Uterus (tissue), 4 donors: Measurements from ENCODE around the gene WASF1. TPM values are rescaled to one million over a fixed set of nuclear protein-coding genes. Genes with fewer than 3 reads are reported as not detected.
"Not testable (repeated sequence)": the region's sequence is repeated elsewhere in the genome, so short reads cannot be mapped to it uniquely, and the experiment has no call there.

ENCODE experiments used
- DNase-seq, 2 donors: peaks; one replicate each; pipeline ENCODE4 v3.0.0-alpha.2; 2019 to 2020
- H3K27ac ChIP-seq, 2 donors: fragments of 200-600 bp; sonication (generic); 1 replicate in 1 of 2; 2 replicates in 1 of 2; pipeline ENCODE4 v1.5.1; 2016 to 2018
- H3K27me3 ChIP-seq, 2 donors: fragments of 200-600 bp; sonication (generic); one replicate each; pipeline ENCODE4 v1.5.1; 2018 to 2019; ENCODE audit warnings: control low read depth in 1 of 2
- H3K36me3 ChIP-seq, 2 donors: fragments of 200-600 bp; sonication (generic); one replicate each; pipeline ENCODE4 v1.5.1; 2019; ENCODE audit warnings: control low read depth in 1 of 2
- H3K4me1 ChIP-seq, 2 donors: fragments of 200-600 bp; sonication (generic); one replicate each; pipeline ENCODE4 v1.5.1; 2018 to 2019; ENCODE audit warnings: control low read depth in 1 of 2
- H3K4me3 ChIP-seq, 2 donors: fragments of 200-600 bp; sonication (generic); 1 replicate in 1 of 2; 2 replicates in 1 of 2; pipeline ENCODE4 v1.5.1; 2018 to 2019; ENCODE audit warnings: mild to moderate bottlenecking in 1 of 2
- H3K9me3 ChIP-seq, 2 donors: fragments of 200-600 bp; sonication (generic); one replicate each; pipeline ENCODE4 v1.5.1; 2019; ENCODE audit warnings: control low read depth in 1 of 2
- POLR2A ChIP-seq, 2 donors: fragments of 450-650 bp; IDR thresholded peaks; one replicate each; pipeline ENCODE4 v1.6.1; 2016; ENCODE audit warnings: antibody characterized with exemption in 2 of 2, mild to moderate bottlenecking in 1 of 2, moderate library complexity in 1 of 2
- intact Hi-C: fragments of 100-400 bp; cut with DNase I; formaldehyde crosslinking; loops from one replicate; pipeline ENCODE4 v1.15.1; 2023; ENCODE audit warnings: low total_unique reads
- total RNA-seq, 4 donors: library from RNA; depleted of rRNA in 3 of 4; stranded (reverse); fragments of >200 nt in 3 of 4; gene quantifications; one replicate each; pipeline versions ENCODE4 v1.1.0 to v1.2.4, GENCODE V29; 2014 to 2023
- TF ChIP-seq, protein P1 (sequence below), 4 experiments: fragments of 200-600 bp in 2 of 4; fragments of 450-650 bp in 2 of 4; sonication (generic) in 2 of 4; IDR thresholded peaks; one replicate each; pipeline ENCODE4 v1.5.1; 2016 to 2019; ENCODE audit warnings: antibody characterized with exemption in 4 of 4, mild to moderate bottlenecking in 2 of 4, moderate library complexity in 1 of 4
- donor health status: DM: yes; HTN: yes; CAD: no.

The WASF1 gene
- total RNA-seq, 4 donors from 2014 or later: 5.9 to 27.3 (median 17.2) TPM

DNA sequence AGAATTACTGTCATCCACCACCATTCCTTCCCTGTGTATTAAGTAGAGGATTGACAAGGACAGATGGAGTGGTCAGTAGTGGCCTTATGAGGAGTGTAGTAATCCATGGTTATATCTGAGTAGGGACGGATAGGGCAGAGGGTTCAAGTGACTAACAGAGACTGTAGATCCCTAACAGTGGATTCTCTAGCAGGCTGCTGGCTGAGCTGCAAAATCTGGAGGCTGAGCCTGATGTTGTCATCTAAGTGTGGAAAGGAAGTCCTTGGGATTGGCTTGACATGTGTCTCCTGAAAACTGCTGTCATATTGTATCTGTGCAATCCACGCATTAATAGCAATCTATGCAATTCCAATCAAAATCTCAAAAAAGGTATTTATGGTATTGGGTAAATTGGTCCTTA is 94.2 kb downstream of the WASF1 start:
- Histone ChIP-seq H3K4me3 (no peak overlapping the region), H3K27ac (no peak overlapping the region), H3K36me3 (no peaks in the 10 kb centered on the region), H3K27me3 (no peaks in the 10 kb centered on the region), H3K9me3 (no peaks in the 10 kb centered on the region), H3K4me1 (no peaks in the 10 kb centered on the region)
- intact Hi-C loops: no loop called here
- TF ChIP-seq POLR2A (IDR thresholded peaks at IDR 0.05): no peak
- TF ChIP-seq, protein P1, sequence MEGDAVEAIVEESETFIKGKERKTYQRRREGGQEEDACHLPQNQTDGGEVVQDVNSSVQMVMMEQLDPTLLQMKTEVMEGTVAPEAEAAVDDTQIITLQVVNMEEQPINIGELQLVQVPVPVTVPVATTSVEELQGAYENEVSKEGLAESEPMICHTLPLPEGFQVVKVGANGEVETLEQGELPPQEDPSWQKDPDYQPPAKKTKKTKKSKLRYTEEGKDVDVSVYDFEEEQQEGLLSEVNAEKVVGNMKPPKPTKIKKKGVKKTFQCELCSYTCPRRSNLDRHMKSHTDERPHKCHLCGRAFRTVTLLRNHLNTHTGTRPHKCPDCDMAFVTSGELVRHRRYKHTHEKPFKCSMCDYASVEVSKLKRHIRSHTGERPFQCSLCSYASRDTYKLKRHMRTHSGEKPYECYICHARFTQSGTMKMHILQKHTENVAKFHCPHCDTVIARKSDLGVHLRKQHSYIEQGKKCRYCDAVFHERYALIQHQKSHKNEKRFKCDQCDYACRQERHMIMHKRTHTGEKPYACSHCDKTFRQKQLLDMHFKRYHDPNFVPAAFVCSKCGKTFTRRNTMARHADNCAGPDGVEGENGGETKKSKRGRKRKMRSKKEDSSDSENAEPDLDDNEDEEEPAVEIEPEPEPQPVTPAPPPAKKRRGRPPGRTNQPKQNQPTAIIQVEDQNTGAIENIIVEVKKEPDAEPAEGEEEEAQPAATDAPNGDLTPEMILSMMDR (IDR thresholded peaks at IDR 0.05): no peak
- no peak for DNase-seq

DNA sequence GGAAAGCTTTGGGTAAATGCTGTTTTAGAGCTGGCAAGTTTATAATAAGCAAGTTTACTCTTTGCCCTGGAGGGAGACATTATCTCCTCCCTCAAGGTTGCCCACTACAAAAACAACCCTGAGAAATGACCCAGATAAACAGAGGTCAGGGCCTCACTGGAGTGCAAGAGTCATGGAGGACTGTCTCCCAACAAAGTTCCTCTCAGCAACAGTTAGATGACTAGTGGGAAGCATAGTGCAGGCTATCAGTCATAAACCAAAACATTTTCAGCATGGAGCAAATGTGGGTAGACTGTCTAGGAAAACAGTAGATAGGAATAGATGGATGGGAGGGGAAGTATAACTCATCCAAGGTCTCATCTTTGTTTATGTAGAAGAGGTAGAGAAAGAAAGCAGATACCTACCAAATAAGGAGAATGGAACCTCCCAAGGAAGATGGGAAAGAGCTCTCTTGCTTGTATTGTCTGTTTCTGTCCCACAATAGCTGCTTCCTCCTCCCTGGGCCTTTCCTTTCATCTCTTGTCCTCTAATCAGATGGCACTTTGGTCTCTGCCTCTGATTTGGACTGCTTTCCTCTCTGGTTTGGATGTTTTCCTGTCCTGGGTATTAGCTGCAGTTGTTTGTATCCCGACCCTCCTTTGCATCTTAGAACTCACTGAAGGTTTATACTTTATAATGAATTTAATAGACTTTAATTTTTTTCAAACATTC is 95.4 kb downstream of the WASF1 start:
- no peak for TF ChIP-seq POLR2A (IDR thresholded peaks at IDR 0.05)
- TF ChIP-seq, protein P1 (IDR thresholded peaks at IDR 0.05): no peak

DNA sequence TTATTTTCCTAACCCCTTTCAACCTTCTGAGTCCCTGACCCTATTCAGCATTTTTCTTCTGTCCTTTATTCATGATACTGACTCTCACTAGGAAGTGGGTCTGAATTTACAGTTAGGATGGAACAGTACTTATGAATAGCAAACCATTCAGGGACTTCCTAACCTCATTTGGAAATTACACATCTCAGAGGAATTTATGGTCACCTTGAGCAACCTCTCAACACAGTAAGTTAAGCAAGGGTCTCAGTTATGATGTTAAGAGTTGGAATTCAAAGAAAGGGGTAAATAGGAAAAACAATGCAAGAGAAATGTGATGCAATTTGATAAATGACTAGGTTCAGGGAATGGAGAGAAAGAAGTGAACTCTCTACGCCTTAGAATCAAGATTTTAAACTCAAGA is 104.1 kb downstream of the WASF1 start:
- H3K4me1 ChIP-seq: no peaks in the 10 kb centered on the region
- intact Hi-C loops: no loop called here
- no peaks in the 10 kb centered on the region for H3K27me3 ChIP-seq
- no peak overlapping the region for H3K27ac ChIP-seq
- H3K36me3 ChIP-seq: no peaks in the 10 kb centered on the region
- H3K9me3 ChIP-seq: no peaks in the 10 kb centered on the region
- DNase-seq: no peak
- TF ChIP-seq, protein P1 (IDR thresholded peaks at IDR 0.05): no peak
- no peak for TF ChIP-seq POLR2A (IDR thresholded peaks at IDR 0.05)
- H3K4me3 ChIP-seq: no peak overlapping the region

More for the DNA sequence above, 95.4 kb downstream of the WASF1 start:
- no peak overlapping the region for H3K4me3 ChIP-seq
- no peaks in the 10 kb centered on the region for H3K4me1 ChIP-seq
- intact Hi-C loops: no loop called here
- H3K27ac ChIP-seq: no peak overlapping the region
- DNase-seq: no peak
- no peaks in the 10 kb centered on the region for H3K27me3 ChIP-seq
- no peaks in the 10 kb centered on the region for H3K36me3 ChIP-seq
- H3K9me3 ChIP-seq: no peaks in the 10 kb centered on the region

DNA sequence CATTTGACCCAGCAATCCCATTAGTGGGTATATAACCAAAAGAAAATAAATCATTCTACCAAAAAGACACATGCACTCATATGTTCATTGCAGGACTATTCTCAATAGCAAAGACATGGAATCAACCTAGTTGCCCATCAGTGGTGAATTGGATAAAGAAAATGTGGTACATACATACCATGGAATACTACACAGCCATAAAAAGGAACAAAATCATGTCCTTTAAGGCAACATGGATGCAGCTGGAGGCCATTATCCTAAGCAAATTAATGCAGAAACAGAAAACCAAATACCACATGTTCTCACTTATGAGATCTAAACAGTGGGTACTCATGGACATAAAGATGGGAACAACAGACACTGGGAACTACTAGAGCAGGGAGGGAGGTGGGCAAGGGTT is 106.0 kb downstream of the WASF1 start:
- H3K36me3 ChIP-seq, H3K27me3 ChIP-seq, DNase-seq, H3K27ac ChIP-seq, H3K9me3 ChIP-seq, H3K4me1 ChIP-seq, intact Hi-C loops, H3K4me3 ChIP-seq: not testable (repeated sequence)

DNA sequence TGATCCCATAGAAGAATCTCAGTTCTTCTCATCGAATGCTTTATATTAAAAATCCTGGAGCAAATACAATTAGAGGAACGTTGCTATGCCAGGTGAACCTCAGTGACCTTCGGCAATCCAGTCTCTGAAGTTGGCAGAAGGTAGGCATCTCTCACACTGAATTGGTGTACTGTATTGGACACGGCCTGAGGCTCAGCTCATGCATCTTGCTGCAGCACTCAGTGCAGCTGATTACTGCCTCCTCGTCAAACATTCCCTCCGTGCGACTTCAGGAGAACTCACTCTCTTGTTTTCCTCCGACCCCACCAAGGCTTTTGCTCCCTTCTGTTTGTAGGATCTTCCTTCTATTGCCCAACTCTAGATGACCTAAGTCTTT is 110.9 kb downstream of the WASF1 start:
- Histone ChIP-seq H3K9me3 (no peaks in the 10 kb centered on the region), H3K27ac (no peak overlapping the region), H3K36me3 (no peaks in the 10 kb centered on the region), H3K4me1 (no peaks in the 10 kb centered on the region), H3K4me3 (no peak overlapping the region), H3K27me3 (no peaks in the 10 kb centered on the region)
- no peak for DNase-seq
- intact Hi-C loops: no loop called here
- no peak for TF ChIP-seq POLR2A (IDR thresholded peaks at IDR 0.05)
- TF ChIP-seq, protein P1 (IDR thresholded peaks at IDR 0.05): no peak
